Ovary (tissue), 9 donors: Measurements from ENCODE around the gene NAPB. TPM values are rescaled to one million over a fixed set of nuclear protein-coding genes. Genes with fewer than 3 reads are reported as not detected.
A peak's percentile ranks its signal among the peaks of the same experiment; 100 is the strongest.

Experiments used
- DNase-seq, 5 donors: peaks; one replicate each; pipeline ENCODE4 v3.0.0-alpha.2; 2019 to 2020
- H3K27ac ChIP-seq, 2 donors: fragments of 200-600 bp; one replicate each; pipeline versions ENCODE4 v1.5.1 to v1.8.0; 2019 to 2022
- H3K27me3 ChIP-seq: fragments of 200-600 bp; one replicate; pipeline ENCODE4 v1.8.0; 2022
- H3K36me3 ChIP-seq: fragments of 200-600 bp; sonication (generic); one replicate; pipeline ENCODE4 v1.5.1; 2019
- H3K4me1 ChIP-seq: one replicate; pipeline ENCODE4 v1.8.1; 2013; ENCODE audit warnings: mild to moderate bottlenecking, moderate library complexity; ENCODE audit not compliant: insufficient read depth
- H3K4me3 ChIP-seq: fragments of 200-600 bp; sonication (generic); one replicate; pipeline ENCODE4 v1.5.1; 2017
- H3K9me3 ChIP-seq, 2 donors: fragments of 200-600 bp in 1 of 2; sonication (generic) in 1 of 2; one replicate each; pipeline versions ENCODE4 v1.5.1 to v1.8.1; 2013 to 2019; ENCODE audit warnings: mild to moderate bottlenecking in 1 of 2, moderate library complexity in 1 of 2
- CTCF ChIP-seq, 3 donors: fragments of 450-650 bp in 2 of 3; fragments of 200-600 bp in 1 of 3; IDR thresholded peaks; one replicate each; pipeline versions ENCODE4 v1.5.1 to v1.8.0; 2016 to 2022; ENCODE audit warnings: antibody characterized with exemption in 3 of 3, mild to moderate bottlenecking in 1 of 3
- EP300 ChIP-seq: sonication (generic); formaldehyde crosslinking; IDR thresholded peaks from one replicate; pipeline ENCODE4 v1.6.1; 2017; ENCODE audit warnings: antibody characterized with exemption
- POLR2A ChIP-seq: fragments of 450-650 bp; IDR thresholded peaks from one replicate; pipeline ENCODE4 v1.6.1; 2017; ENCODE audit warnings: antibody characterized with exemption, mild to moderate bottlenecking, moderate library complexity
- WGBS, 3 donors: extraction: QIAGEN DNeasy Blood & Tissue Kit in 1 of 3; methylation state at CpG; one replicate each; pipeline versions ENCODE4 v1.1.5 to v1.1.7; 2013 to 2017; 5-methylcytosine and 5-hydroxymethylcytosine counted together
- intact Hi-C, 4 donors: fragments of 100-400 bp; cut with DNase I; formaldehyde crosslinking; loops; one replicate each; pipeline versions ENCODE4 v1.11.0 to v1.15.1; 2022 to 2023
- polyA plus RNA-seq, 2 donors: library from polyadenylated mRNA; stranded (reverse); fragments of 200-250 nt in 1 of 2; fragments of 350-450 nt in 1 of 2; fragmentation: Illumina TruSeq in 1 of 2; extraction: RNeasy Lipid Tissue Mini Kit (QIAGEN cat#74804) in 1 of 2; gene quantifications; one replicate each; pipeline ENCODE4 v1.2.3, GENCODE V29; 2013 to 2014
- total RNA-seq, 7 donors: library from RNA; depleted of rRNA in 2 of 7; stranded (reverse); fragments of >200 nt in 2 of 7; fragmentation: NEBNext Ultra II Directional in 3 of 7; extraction: Animal tissue kit (Norgen Biotek cat#: 25700) in 3 of 7; gene quantifications; one replicate each; pipeline versions ENCODE4 v1.1.0 to v1.2.4, GENCODE V29; 2016 to 2023
- donor health status: DM: no; HTN: no; CAD: no; lungs with moderate emphysema.
- donor health status: DM: no; HTN: no; CAD: no.
- donor health status: Bipolar disorder and iron deficiency.
- donor health status: DM: yes; HTN: yes; CAD: no.
- donor health status: DM: no; HTN: no; CAD: no.
- donor health status: DM: yes; HTN: yes; CAD: no.

NAPB gene
- total and polyA plus RNA-seq, 9 donors = 9.3 to 17.9 (median 12.9) TPM

- H3K4me3 ChIP-seq = no peak overlapping the region
- H3K36me3 ChIP-seq = no peaks in the 10 kb centered on the region
- DNase-seq = no peak
- 49 to 75% (median 54%) methylated on average over 1 of the region's 1 CpG for WGBS, 3 donors
- TF ChIP-seq CTCF (IDR thresholded peaks at IDR 0.05) = no peak
- TF ChIP-seq POLR2A = no peak
- no peak for TF ChIP-seq EP300
- no peaks in the 10 kb centered on the region for H3K9me3 ChIP-seq
- intact Hi-C loops = loop anchor here in 3 of 4 donors (5.0 to 10.0 kb wide), 4 partner anchors 47 to 274 kb away; partner anchors contain the start of genes NAPB (in 2 of the 3) and CST3 (in 1 of the 3)
- H3K4me1 ChIP-seq = peaks cover 10% of the 10 kb centered on the region
- H3K27me3 ChIP-seq = no peaks in the 10 kb centered on the region
- H3K27ac ChIP-seq = peak overlapping the region in 1 of 2 donors; percentile 99
These were observed 60.8 kb downstream of the NAPB start for GRCh38 chr20:23360531-23360930.

- intact Hi-C loops = loop anchor here in 2 of 4 donors (10.0 kb wide), 3 partner anchors 56 to 1696 kb away; partner anchors contain the start of genes ACSS1 (in 1 of the 2) and CST3 (in 1 of the 2)
- no peak overlapping the region for H3K4me3 ChIP-seq
- 52 to 69% (median 60%) methylated on average over 7 of the region's 7 CpGs for WGBS, 3 donors
- TF ChIP-seq EP300 (no peak), CTCF (IDR thresholded peaks at IDR 0.05) (no peak), POLR2A (no peak)
- H3K27me3 ChIP-seq = no peaks in the 10 kb centered on the region
- H3K4me1 ChIP-seq = peaks cover 10% of the 10 kb centered on the region
- H3K36me3 ChIP-seq = no peaks in the 10 kb centered on the region
- H3K27ac ChIP-seq = no peak overlapping the region
- H3K9me3 ChIP-seq = no peaks in the 10 kb centered on the region
- no peak for DNase-seq
These were observed 62.2 kb downstream of the NAPB start for GRCh38 chr20:23358923-23359593.

GRCh38 chr20:23358563-23358906 lies 62.8 kb downstream of the NAPB start:
- intact Hi-C loops = loop anchor here in 2 of 4 donors (10.0 kb wide), 3 partner anchors 56 to 1696 kb away; partner anchors contain the start of genes ACSS1 (in 1 of the 2) and CST3 (in 1 of the 2)
- DNase-seq = no peak
- Histone ChIP-seq H3K36me3 (no peaks in the 10 kb centered on the region), H3K4me3 (peak overlapping the region; percentile 57), H3K27me3 (no peaks in the 10 kb centered on the region), H3K4me1 (peaks cover 10% of the 10 kb centered on the region), H3K9me3 (no peaks in the 10 kb centered on the region), H3K27ac (peak overlapping the region in 1 of 2 donors; percentile 95)
- 10 to 15% (median 14%) methylated on average over 6 of the region's 6 CpGs for WGBS, 3 donors
- TF ChIP-seq EP300 = no peak
- TF ChIP-seq POLR2A = no peak
- TF ChIP-seq CTCF (IDR thresholded peaks at IDR 0.05) = no peak

- H3K27ac ChIP-seq = peak overlapping the region; percentile 90 to 95
- H3K9me3 ChIP-seq = no peaks in the 10 kb centered on the region
- H3K36me3 ChIP-seq = no peaks in the 10 kb centered on the region
- H3K4me1 ChIP-seq = peaks cover 6% of the 10 kb centered on the region
- H3K27me3 ChIP-seq = no peaks in the 10 kb centered on the region
- TF ChIP-seq EP300 (peak; percentile 45), POLR2A (peak; percentile 54), CTCF (IDR thresholded peaks at IDR 0.05) (peak in 1 of 3 donors; percentile 20)
- intact Hi-C loops = loop anchor here in 2 of 4 donors (10.0 kb wide), 3 partner anchors 57 to 1697 kb away; partner anchors contain the start of genes ACSS1 (in 1 of the 2) and CST3 (in 1 of the 2)
- peak; percentile 100 for DNase-seq
- 0 to 1% (median 0%) methylated on average over 65 to 71 of the region's 71 CpGs for WGBS, 3 donors
- peak overlapping the region; percentile 57 for H3K4me3 ChIP-seq
These were observed 63.3 kb downstream of the NAPB start for GRCh38 chr20:23357767-23358562.
